Duodenal mucosa (tissue), 2 donors: ENCODE measurements around the gene CTNNA2.

Source experiments
- H3K27ac ChIP-seq: one replicate; pipeline ENCODE4 v1.7.0; 2013; ENCODE audit warnings: low read depth, low read length
- H3K27me3 ChIP-seq, 2 donors: one replicate each; pipeline ENCODE4 v1.7.0; 2013; ENCODE audit warnings: low read length in 2 of 2, control low read depth in 1 of 2; ENCODE audit not compliant: insufficient read depth in 2 of 2, control insufficient read depth in 1 of 2
- H3K36me3 ChIP-seq, 2 donors: one replicate each; pipeline ENCODE4 v1.7.0; 2013; ENCODE audit warnings: low read length in 2 of 2, control low read depth in 1 of 2; ENCODE audit not compliant: insufficient read depth in 2 of 2, control insufficient read depth in 1 of 2
- H3K4me1 ChIP-seq, 2 donors: one replicate each; pipeline ENCODE4 v1.7.0; 2013; ENCODE audit warnings: low read length in 2 of 2, control low read depth in 1 of 2; ENCODE audit not compliant: insufficient read depth in 2 of 2, control insufficient read depth in 1 of 2
- H3K4me3 ChIP-seq, 2 donors: one replicate each; pipeline ENCODE4 v1.7.0; 2013; ENCODE audit warnings: low read length in 2 of 2, low read depth in 1 of 2
- H3K9ac ChIP-seq, 2 donors: one replicate each; pipeline ENCODE4 v1.7.0; 2013; ENCODE audit warnings: low read length in 2 of 2, low read depth in 1 of 2
- H3K9me3 ChIP-seq, 2 donors: one replicate each; pipeline ENCODE4 v1.7.0; 2013; ENCODE audit warnings: low read length in 2 of 2, control low read depth in 1 of 2; ENCODE audit not compliant: control insufficient read depth in 1 of 2

CTNNA2 gene

DNA sequence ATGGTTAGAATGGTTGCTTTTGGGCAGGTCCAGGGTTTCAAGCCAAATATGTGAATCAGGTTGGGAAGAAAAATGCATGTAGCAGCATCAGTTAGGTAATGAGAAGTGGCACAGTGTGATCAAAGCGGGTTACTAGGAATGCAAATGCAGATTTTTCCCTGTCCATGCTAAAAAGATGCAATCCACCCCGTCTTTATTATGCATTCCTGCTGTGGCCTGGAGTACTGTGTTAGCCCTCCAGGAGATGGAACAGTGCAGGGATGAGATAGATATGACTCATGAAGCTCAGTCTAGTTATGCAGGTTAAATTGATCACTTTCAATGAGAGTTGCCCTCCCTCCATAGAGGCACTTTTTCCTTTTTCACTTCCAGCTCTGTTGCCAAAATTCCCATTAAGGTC is 283.8 kb downstream of the CTNNA2 start:
- no peaks in the 10 kb centered on the region for H3K36me3 ChIP-seq
- no peaks in the 10 kb centered on the region for H3K9me3 ChIP-seq
- H3K4me1 ChIP-seq = no peaks in the 10 kb centered on the region
- no peak overlapping the region for H3K27ac ChIP-seq
- no peaks in the 10 kb centered on the region for H3K27me3 ChIP-seq
- H3K9ac ChIP-seq = no peak overlapping the region
- H3K4me3 ChIP-seq = no peak overlapping the region

DNA sequence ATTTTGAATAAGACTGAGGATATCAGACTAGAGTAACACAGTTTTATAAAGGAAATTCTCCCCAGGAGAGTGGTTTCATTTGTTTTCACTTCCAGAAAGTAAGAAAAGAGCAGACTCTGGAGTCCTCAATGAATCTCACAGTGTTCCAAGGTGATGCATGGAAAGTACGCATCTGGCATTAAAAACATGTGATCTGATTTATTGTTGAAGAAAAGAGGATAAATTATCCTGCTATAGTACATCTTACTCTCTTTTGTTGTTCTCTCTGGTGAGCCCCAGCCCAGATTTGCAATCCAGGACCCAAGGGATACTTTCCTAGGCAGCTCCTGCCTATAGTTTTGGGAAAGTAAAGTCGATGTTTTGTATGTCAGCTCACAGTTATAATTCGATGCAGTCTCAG is 285.9 kb downstream of the CTNNA2 start:
- H3K36me3 ChIP-seq = no peaks in the 10 kb centered on the region
- H3K9ac ChIP-seq = no peak overlapping the region
- no peaks in the 10 kb centered on the region for H3K4me1 ChIP-seq
- no peaks in the 10 kb centered on the region for H3K27me3 ChIP-seq
- H3K27ac ChIP-seq = no peak overlapping the region
- H3K9me3 ChIP-seq = no peaks in the 10 kb centered on the region
- no peak overlapping the region for H3K4me3 ChIP-seq

DNA sequence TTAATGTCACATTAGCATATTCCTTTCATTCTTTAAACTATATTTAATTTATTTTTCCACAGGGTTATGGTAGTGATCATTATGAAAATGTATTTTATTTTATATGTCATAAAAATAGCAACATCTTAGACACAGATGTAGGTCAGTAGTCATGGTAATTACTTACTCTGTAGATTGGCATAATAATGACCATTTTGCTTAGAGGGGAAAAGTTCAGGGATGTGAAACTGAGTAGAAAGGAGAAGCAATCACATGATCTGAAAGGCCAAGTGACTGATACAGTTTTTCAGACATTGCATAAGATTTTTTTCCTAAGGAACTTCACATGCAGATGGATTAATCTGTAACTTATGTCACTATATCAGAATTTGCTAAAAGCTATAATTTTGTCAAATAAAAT is 286.9 kb downstream of the CTNNA2 start:
- no peaks in the 10 kb centered on the region for H3K9me3 ChIP-seq
- no peak overlapping the region for H3K4me3 ChIP-seq
- no peak overlapping the region for H3K27ac ChIP-seq
- H3K27me3 ChIP-seq = no peaks in the 10 kb centered on the region
- no peaks in the 10 kb centered on the region for H3K36me3 ChIP-seq
- H3K4me1 ChIP-seq = no peaks in the 10 kb centered on the region
- H3K9ac ChIP-seq = no peak overlapping the region

DNA sequence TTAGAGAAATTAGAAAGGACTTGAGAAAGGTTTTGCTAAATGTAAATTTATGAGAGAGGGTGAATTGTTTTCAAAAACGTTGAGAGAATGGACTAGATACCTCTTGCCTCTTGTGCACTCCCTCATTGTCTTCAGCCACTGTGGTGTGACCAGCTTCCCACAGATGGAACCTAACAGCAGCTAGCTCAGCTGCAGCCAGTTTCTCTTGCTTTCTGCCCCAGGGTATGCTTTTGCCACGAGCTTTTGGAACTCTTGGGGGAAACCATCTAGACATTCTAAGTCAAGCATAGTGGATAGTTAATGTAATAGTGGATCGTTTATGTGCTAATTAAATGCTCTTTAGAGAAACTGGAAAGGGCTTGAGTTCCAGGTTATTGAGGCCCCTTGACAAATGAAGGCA is 288.2 kb downstream of the CTNNA2 start:
- no peaks in the 10 kb centered on the region for H3K4me1 ChIP-seq
- H3K27me3 ChIP-seq = no peaks in the 10 kb centered on the region
- no peak overlapping the region for H3K27ac ChIP-seq
- no peak overlapping the region for H3K4me3 ChIP-seq
- H3K36me3 ChIP-seq = no peaks in the 10 kb centered on the region
- H3K9me3 ChIP-seq = no peaks in the 10 kb centered on the region
- H3K9ac ChIP-seq = no peak overlapping the region

DNA sequence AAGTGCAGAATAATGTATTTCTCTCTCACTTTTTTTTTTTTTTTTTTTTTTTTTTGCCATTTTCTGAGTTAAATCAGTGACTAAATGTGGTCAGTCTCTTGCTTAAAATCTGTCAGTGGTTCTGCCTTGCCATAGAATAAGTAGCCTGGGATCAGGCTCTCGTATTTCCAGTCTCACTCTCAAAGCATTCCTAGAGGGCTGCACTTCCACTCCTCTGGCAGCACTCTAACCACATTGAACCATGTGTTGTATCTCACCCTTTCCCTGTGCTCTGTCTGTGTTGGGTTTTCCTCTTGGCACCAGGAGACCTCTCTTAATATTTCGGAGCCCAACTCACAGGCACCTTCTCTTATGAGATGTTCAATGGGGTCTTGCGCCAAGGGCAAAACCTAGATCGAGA is 304.4 kb downstream of the CTNNA2 start:
- H3K9ac ChIP-seq = no peak overlapping the region
- H3K27ac ChIP-seq = no peak overlapping the region
- no peaks in the 10 kb centered on the region for H3K27me3 ChIP-seq
- no peak overlapping the region for H3K4me3 ChIP-seq
- H3K4me1 ChIP-seq = no peaks in the 10 kb centered on the region
- no peaks in the 10 kb centered on the region for H3K9me3 ChIP-seq
- no peaks in the 10 kb centered on the region for H3K36me3 ChIP-seq

DNA sequence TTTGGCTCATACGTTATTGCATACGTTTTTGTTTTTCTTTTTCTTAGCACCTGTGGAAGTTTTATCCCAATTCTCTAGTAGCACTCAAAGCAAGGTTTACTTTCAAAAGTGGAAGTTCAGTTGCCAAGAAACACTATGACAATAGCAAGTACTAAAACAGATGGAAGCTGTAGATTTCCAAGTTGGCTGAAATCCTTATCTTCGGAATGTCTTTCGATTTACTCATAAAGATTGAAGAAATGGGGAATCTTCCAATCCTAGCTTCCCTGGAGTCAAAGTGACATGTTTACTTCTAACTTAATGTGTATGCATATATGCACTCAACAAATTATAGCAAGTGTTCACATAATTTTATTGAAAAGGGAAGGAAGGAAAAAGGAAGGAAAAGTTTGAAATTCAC is 307.4 kb downstream of the CTNNA2 start:
- Histone ChIP-seq H3K4me1 (no peaks in the 10 kb centered on the region), H3K36me3 (no peaks in the 10 kb centered on the region), H3K9me3 (no peaks in the 10 kb centered on the region), H3K27me3 (no peaks in the 10 kb centered on the region), H3K27ac (no peak overlapping the region), H3K9ac (no peak overlapping the region), H3K4me3 (no peak overlapping the region)

DNA sequence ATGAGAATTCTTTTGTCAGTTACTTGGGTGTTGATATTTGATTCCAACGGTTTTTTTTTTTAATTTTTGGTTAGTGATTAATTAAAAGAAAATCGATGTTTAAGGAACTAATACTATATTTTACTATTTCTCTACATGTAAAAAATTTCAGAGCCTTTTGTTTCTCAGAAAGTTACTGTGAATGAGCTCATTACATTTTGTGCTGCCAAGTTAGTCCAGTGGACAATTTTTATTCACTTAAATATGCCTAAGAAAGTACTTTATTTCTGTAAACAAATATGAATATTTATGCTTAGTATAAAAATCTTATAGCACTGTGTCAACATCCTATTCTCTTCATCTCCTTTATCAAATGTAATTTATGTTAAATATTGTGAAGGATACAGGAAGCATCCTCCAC is 309.3 kb downstream of the CTNNA2 start:
- Histone ChIP-seq H3K27me3 (no peaks in the 10 kb centered on the region), H3K4me1 (no peaks in the 10 kb centered on the region)

DNA sequence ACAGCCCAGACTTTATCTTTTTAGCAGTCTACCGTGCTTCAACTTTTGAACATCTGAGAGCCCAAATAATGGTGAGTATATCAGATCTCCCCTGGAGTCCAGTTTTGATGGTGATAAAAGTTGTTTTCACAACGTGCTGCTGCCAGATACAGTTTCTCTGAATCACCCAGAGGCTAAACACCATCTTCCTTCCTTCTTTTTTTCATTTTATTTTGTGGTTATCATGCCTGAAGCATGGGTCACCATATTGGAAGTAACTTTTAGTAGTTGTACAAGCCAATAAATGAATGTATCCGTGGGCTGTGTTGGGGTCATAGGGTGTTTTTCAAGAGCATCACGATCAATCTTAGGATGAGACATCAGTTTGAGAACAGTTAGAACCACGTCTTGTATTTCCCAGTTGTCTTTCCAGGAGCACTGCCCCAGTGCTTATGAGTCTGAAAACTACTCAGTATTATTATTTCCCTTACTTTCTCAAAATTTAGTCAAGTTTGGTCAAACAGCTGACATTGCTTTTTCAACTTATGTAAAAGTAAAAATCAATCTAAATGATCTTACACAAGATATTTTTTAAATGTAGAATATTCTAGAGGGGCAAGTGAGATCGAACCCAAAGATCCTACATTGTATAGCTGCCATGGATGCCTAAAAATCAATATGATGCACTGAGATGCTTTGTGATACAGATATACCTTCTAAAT is 311.4 kb downstream of the CTNNA2 start:
- Histone ChIP-seq H3K9ac (no peak overlapping the region), H3K9me3 (no peaks in the 10 kb centered on the region)

More for the DNA sequence above, 309.3 kb downstream of the CTNNA2 start:
- H3K9me3 ChIP-seq = no peaks in the 10 kb centered on the region
- no peak overlapping the region for H3K4me3 ChIP-seq
- no peak overlapping the region for H3K27ac ChIP-seq
- no peaks in the 10 kb centered on the region for H3K36me3 ChIP-seq
- no peak overlapping the region for H3K9ac ChIP-seq

DNA sequence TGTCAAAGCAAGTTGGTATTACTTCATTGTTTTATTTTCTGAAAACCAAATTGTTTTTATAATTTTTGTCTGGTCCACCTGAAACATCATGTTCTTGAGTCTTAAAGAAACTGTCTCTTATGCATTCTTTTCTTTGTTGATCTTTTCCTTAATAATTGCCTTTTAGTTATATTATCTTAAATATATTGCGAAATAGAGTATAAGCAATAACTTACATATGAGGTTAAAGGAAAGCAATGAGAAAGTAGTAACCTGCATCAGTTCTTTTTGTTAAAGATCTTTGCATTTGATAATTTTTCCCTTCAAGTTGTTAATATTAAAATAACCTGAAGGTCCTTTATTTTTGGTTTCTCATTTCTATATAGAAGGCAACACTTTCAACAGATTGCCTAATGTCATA is 315.0 kb downstream of the CTNNA2 start:
- Histone ChIP-seq H3K9ac (no peak overlapping the region), H3K9me3 (no peaks in the 10 kb centered on the region), H3K4me3 (no peak overlapping the region), H3K4me1 (no peaks in the 10 kb centered on the region), H3K27ac (no peak overlapping the region), H3K36me3 (no peaks in the 10 kb centered on the region), H3K27me3 (no peaks in the 10 kb centered on the region)

More for the DNA sequence above, 311.4 kb downstream of the CTNNA2 start:
- H3K27ac ChIP-seq = no peak overlapping the region
- H3K4me3 ChIP-seq = no peak overlapping the region
- H3K4me1 ChIP-seq = no peaks in the 10 kb centered on the region
- no peaks in the 10 kb centered on the region for H3K27me3 ChIP-seq
- H3K36me3 ChIP-seq = no peaks in the 10 kb centered on the region

DNA sequence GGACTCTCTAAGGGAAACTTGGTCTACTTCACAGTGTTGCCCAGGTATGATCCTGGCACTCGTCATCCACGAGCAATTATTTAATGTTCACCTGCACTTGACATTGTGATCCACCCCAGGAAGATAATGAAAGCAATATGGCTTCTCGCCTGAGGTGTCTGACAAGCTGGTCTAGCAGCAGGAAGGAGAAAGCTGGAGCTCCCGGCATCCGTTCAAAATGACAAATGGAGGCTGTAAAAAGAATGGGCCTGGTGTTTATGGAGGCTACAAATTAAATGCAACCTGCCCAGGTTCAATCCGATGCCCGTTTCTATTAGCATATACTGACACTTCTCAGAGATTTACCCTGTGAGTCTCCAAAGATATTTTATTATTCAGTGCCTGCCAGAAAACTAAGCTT is 317.6 kb downstream of the CTNNA2 start:
- Histone ChIP-seq H3K4me3 (no peak overlapping the region), H3K9me3 (no peaks in the 10 kb centered on the region), H3K27ac (no peak overlapping the region), H3K4me1 (no peaks in the 10 kb centered on the region), H3K36me3 (no peaks in the 10 kb centered on the region), H3K27me3 (no peaks in the 10 kb centered on the region), H3K9ac (no peak overlapping the region)

DNA sequence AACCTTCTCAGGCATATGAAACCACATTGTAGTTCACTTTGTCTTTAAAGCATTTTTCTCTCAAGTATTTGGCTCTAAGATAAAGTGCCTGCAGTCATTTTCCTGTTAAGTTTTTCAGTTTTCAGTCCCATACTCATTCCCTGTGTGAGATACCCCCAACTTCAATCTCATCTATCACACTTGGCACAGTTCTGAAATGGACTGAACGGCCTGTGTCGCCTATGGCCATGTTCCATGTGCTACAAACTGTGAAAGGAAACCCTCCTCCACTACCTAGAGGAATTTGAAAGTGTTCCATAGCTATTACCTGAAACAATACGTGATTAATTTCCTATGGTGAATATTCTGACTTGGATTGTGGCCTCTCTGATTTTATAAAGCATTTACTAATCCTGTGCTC is 319.1 kb downstream of the CTNNA2 start:
- H3K27ac ChIP-seq = no peak overlapping the region
- H3K9me3 ChIP-seq = no peaks in the 10 kb centered on the region
- no peaks in the 10 kb centered on the region for H3K36me3 ChIP-seq
- H3K4me3 ChIP-seq = no peak overlapping the region
- H3K4me1 ChIP-seq = no peaks in the 10 kb centered on the region
- H3K9ac ChIP-seq = no peak overlapping the region
- no peaks in the 10 kb centered on the region for H3K27me3 ChIP-seq
